ENCODE measurements around the gene EML5. TPM values are rescaled to one million over a fixed set of nuclear protein-coding genes. Genes with fewer than 3 reads are reported as not detected.
A peak's percentile ranks its signal among the peaks of the same experiment; 100 is the strongest.
"Not testable (repeated sequence)": the region's sequence is repeated elsewhere in the genome, so short reads cannot be mapped to it uniquely, and the experiment has no call there.

Gene EML5
- total RNA-seq, 1 experiment from 2014 or later: 0.66 TPM

GRCh38 chr14:88790501-88791251, 2.1 kb downstream of the EML5 start:
- Histone ChIP-seq H3F3A (ENCODE audit: low read length, unreplicated experiment) (no peaks in the 10 kb centered on the region), H3K4me3 (ENCODE audit: low read length) (no peak overlapping the region), H3K27ac (ENCODE audit: low read length) (no peak overlapping the region), H4K20me1 (ENCODE audit: low read length) (no peaks in the 10 kb centered on the region), H3K36me3 (ENCODE audit: low read depth, low read length) (no peaks in the 10 kb centered on the region), H3K4me1 (ENCODE audit: insufficient read depth, low read length) (peaks cover 8% of the 10 kb centered on the region; the same call in 1 of the 2 replicates), H3K27me3 (ENCODE audit: low read length) (0 out of 2 replicates have a peak, but pooled peaks cover 4% of the 10 kb centered on the region), H3K4me2 (ENCODE audit: low read length) (peak overlapping the region; percentile 89), H3K9me3 (ENCODE audit: low read length) (no peaks in the 10 kb centered on the region), H2AFZ (ENCODE audit: low read length) (no peak overlapping the region), H3K79me2 (ENCODE audit: low read length) (no peaks in the 10 kb centered on the region), H3K9me2 (replicated peaks; ENCODE audit: low read length) (no peaks in the 10 kb centered on the region), H3K9ac (ENCODE audit: low read length) (no peak overlapping the region)
- DNase-seq: no peak
- BruUV-seq (replicated peaks): no TSS peak
- ATAC-seq: no peak
- TF ChIP-seq EZH2phosphoT487 (IDR thresholded peaks at IDR 0.05; ENCODE audit: borderline replicate concordance, low read length) (no peak), EZH2 (IDR thresholded peaks at IDR 0.05; ENCODE audit: low read length, unreplicated experiment) (no peak), CTCF (conservative IDR thresholded peaks at IDR 0.05; ENCODE audit: low read depth, low read length) (no peak)
- POLR2A ChIA-PET (ENCODE audit: unreplicated experiment): no interaction called here
- CTCF ChIA-PET: no interaction called here
- intact Hi-C loops (cut with micrococcal nuclease): loop anchor here (2.0 to 5.0 kb wide), 2 partner anchors 77 to 124 kb away; no protein-coding TSS in a partner anchor

GRCh38 chr14:88789573-88789972, 3.2 kb downstream of the EML5 start:
- H3K9ac ChIP-seq (ENCODE audit: low read length); CTCF ChIA-PET: not testable (repeated sequence)

GRCh38 chr14:88786715-88787114, 6.0 kb downstream of the EML5 start:
- Histone ChIP-seq H3K27me3 (ENCODE audit: low read length) (no peaks in the 10 kb centered on the region), H3K27ac (ENCODE audit: low read length) (no peak overlapping the region), H3K79me2 (ENCODE audit: low read length) (no peaks in the 10 kb centered on the region), H3K9me3 (ENCODE audit: low read length) (no peaks in the 10 kb centered on the region), H3K4me2 (ENCODE audit: low read length) (no peak overlapping the region), H3K9me2 (replicated peaks; ENCODE audit: low read length) (no peaks in the 10 kb centered on the region), H4K20me1 (ENCODE audit: low read length) (no peaks in the 10 kb centered on the region), H3K4me1 (ENCODE audit: insufficient read depth, low read length) (peaks cover 2% of the 10 kb centered on the region; the same call in 1 of the 2 replicates), H3K36me3 (ENCODE audit: low read depth, low read length) (no peaks in the 10 kb centered on the region), H3K4me3 (ENCODE audit: low read length) (no peak overlapping the region), H3K9ac (ENCODE audit: low read length) (no peak overlapping the region), H3F3A (ENCODE audit: low read length, unreplicated experiment) (no peaks in the 10 kb centered on the region), H2AFZ (ENCODE audit: low read length) (no peak overlapping the region)
- CTCF ChIA-PET: no interaction called here
- intact Hi-C loops (cut with micrococcal nuclease): no loop called here
- POLR2A ChIA-PET (ENCODE audit: unreplicated experiment): no interaction called here
- DNase-seq (no peak), ATAC-seq (no peak)
- TF ChIP-seq EZH2 (IDR thresholded peaks at IDR 0.05; ENCODE audit: low read length, unreplicated experiment) (no peak), CTCF (conservative IDR thresholded peaks at IDR 0.05; ENCODE audit: low read depth, low read length) (no peak), EZH2phosphoT487 (IDR thresholded peaks at IDR 0.05; ENCODE audit: borderline replicate concordance, low read length) (no peak)
- no TSS peak for BruUV-seq (replicated peaks)

More at GRCh38 chr14:88789573-88789972, 3.2 kb downstream of the EML5 start:
- DNase-seq; H3K27me3 ChIP-seq (ENCODE audit: low read length); ATAC-seq; H3K9me2 ChIP-seq (replicated peaks; ENCODE audit: low read length); BruUV-seq (replicated peaks); H3K27ac ChIP-seq (ENCODE audit: low read length); intact Hi-C loops (cut with micrococcal nuclease); H3K4me1 ChIP-seq (ENCODE audit: insufficient read depth, low read length); H3K4me2 ChIP-seq (ENCODE audit: low read length); H2AFZ ChIP-seq (ENCODE audit: low read length); H3F3A ChIP-seq (ENCODE audit: low read length, unreplicated experiment); H3K9me3 ChIP-seq (ENCODE audit: low read length); H3K4me3 ChIP-seq (ENCODE audit: low read length); H3K36me3 ChIP-seq (ENCODE audit: low read depth, low read length); H4K20me1 ChIP-seq (ENCODE audit: low read length); POLR2A ChIA-PET (ENCODE audit: unreplicated experiment); H3K79me2 ChIP-seq (ENCODE audit: low read length): not testable (repeated sequence)
